Ecto neural progenitor cell (in vitro differentiated cells): ENCODE results near the gene SOX30.

ENCODE experiments used
- DNase-seq: peaks from one replicate; pipeline ENCODE4 v3.0.0-alpha.2; 2018; ENCODE audit warnings: low spot score

SOX30 gene

GRCh38 chr5:157659868-157660660 lies 7.8 kb upstream of the SOX30 start:
- no peak for DNase-seq

- DNase-seq, result no peak
These were observed 6.7 kb upstream of the SOX30 start for GRCh38 chr5:157658893-157659292.

GRCh38 chr5:157657516-157657915 lies 5.3 kb upstream of the SOX30 start:
- DNase-seq, result no peak

- DNase-seq, result no peak
These were observed 438 bp downstream of the SOX30 start for GRCh38 chr5:157651623-157652376.

GRCh38 chr5:157650991-157651611 lies 1.1 kb downstream of the SOX30 start:
- DNase-seq, result no peak

GRCh38 chr5:157649101-157649500 lies 3.1 kb downstream of the SOX30 start:
- no peak for DNase-seq

- DNase-seq, result no peak
These were observed 3.8 kb downstream of the SOX30 start for GRCh38 chr5:157648275-157648990.

GRCh38 chr5:157640406-157641066 lies 11.7 kb downstream of the SOX30 start:
- no peak for DNase-seq

- DNase-seq, result no peak
These were observed 21.9 kb downstream of the SOX30 start for GRCh38 chr5:157630341-157630740.

GRCh38 chr5:157626831-157627230 lies 25.4 kb downstream of the SOX30 start:
- no peak for DNase-seq

- DNase-seq, result no peak
These were observed 28.1 kb downstream of the SOX30 start for GRCh38 chr5:157624144-157624543.

GRCh38 chr5:157620776-157621175 lies 31.5 kb downstream of the SOX30 start:
- no peak for DNase-seq

GRCh38 chr5:157618191-157618765 lies 34.0 kb downstream of the SOX30 start:
- no peak for DNase-seq

GRCh38 chr5:157616785-157617184 lies 35.5 kb downstream of the SOX30 start:
- DNase-seq, result no peak

GRCh38 chr5:157613385-157614245 lies 38.6 kb downstream of the SOX30 start:
- DNase-seq, result no peak

GRCh38 chr5:157612581-157612980 lies 39.7 kb downstream of the SOX30 start:
- no peak for DNase-seq

GRCh38 chr5:157611571-157612476 lies 40.4 kb downstream of the SOX30 start:
- no peak for DNase-seq

- DNase-seq, result no peak
These were observed 41.2 kb downstream of the SOX30 start for GRCh38 chr5:157610990-157611389.

- no peak for DNase-seq
These were observed 43.2 kb downstream of the SOX30 start for GRCh38 chr5:157608972-157609565.
